Camera-type eye (tissue), 1 donor: ENCODE data around the gene USP50. TPM values are rescaled to one million over a fixed set of nuclear protein-coding genes. Genes with fewer than 3 reads are reported as not detected.

Experiments used
- total RNA-seq: library from RNA; depleted of rRNA; stranded (reverse); fragments of >200 nt; gene quantifications from one replicate; pipeline ENCODE4 v1.2.3, GENCODE V29; 2014

USP50 gene
- not detected for total RNA-seq

GRCh38 chr15:50546566-50546965 lies at the start of gene USP50:
Gene USP50, minus strand, starts transcription at chr15:50546666. Its CDS starts 141 bp downstream, at chr15:50546525.

Other genes with a start within 250 kb of the USP50 start
- 62.3 TPM for gene GABPB1, start 191.5 kb downstream of the USP50 start, total RNA-seq
- 75.6 TPM for gene USP8, start 122.3 kb downstream of the USP50 start, total RNA-seq
- 89.3 TPM for gene TRPM7, start 140.1 kb upstream of the USP50 start, total RNA-seq
- 83.6 TPM for gene SPPL2A, start 219.0 kb upstream of the USP50 start, total RNA-seq